ENCODE data around the gene NTRK3. TPM values are rescaled to one million over a fixed set of nuclear protein-coding genes. Genes with fewer than 3 reads are reported as not detected.
"Not testable (repeated sequence)": the region's sequence is repeated elsewhere in the genome, so short reads cannot be mapped to it uniquely, and the experiment has no call there.

The NTRK3 gene
- total RNA-seq, 3 donors from 2014 or later (not counting 1 experiment from before 2014, with no cell fraction given), result not detected

GRCh38 chr15:87841426-87841998, 415.0 kb downstream of the NTRK3 start:
- H3K27me3 ChIP-seq (ENCODE audit: control insufficient read depth, insufficient read depth, low read length), result no peaks in the 10 kb centered on the region
- ATAC-seq (no peak), DNase-seq (no peak)
- H3K36me3 Mint-ChIP-seq, result no peaks in the 10 kb centered on the region
- no peak overlapping the region for H3K4me3 ChIP-seq (ENCODE audit: low read length)
- no peak overlapping the region for H3K27ac Mint-ChIP-seq
- H3K36me3 ChIP-seq (ENCODE audit: control insufficient read depth, insufficient read depth, low read length), result no peaks in the 10 kb centered on the region
- H3K9me3 Mint-ChIP-seq, result peaks cover 3 to 11% of the 10 kb centered on the region in 2 donors
- intact Hi-C loops (cut with micrococcal nuclease), result no loop called here
- no peaks in the 10 kb centered on the region for H3K4me1 Mint-ChIP-seq
- H3K27ac ChIP-seq (ENCODE audit: low read length), result no peak overlapping the region
- H3K4me3 Mint-ChIP-seq, result no peak overlapping the region
- no peaks in the 10 kb centered on the region for H3K9me3 ChIP-seq (ENCODE audit: control insufficient read depth, insufficient read depth, low read length)
- H3K4me1 ChIP-seq (ENCODE audit: control insufficient read depth, insufficient read depth, low read length), result no peaks in the 10 kb centered on the region
- 94% methylated on average over 1 of the region's 1 CpG for WGBS (ENCODE audit: insufficient coverage)
- H3K27me3 Mint-ChIP-seq (ENCODE audit: low read depth in 2 of 2), result no peaks in the 10 kb centered on the region
- no peak for TF ChIP-seq CTCF (IDR thresholded peaks at IDR 0.05)

- H3K27me3 ChIP-seq (ENCODE audit: control insufficient read depth, insufficient read depth, low read length); H3K27ac Mint-ChIP-seq; H3K9me3 ChIP-seq (ENCODE audit: control insufficient read depth, insufficient read depth, low read length); H3K4me3 Mint-ChIP-seq; H3K4me1 ChIP-seq (ENCODE audit: control insufficient read depth, insufficient read depth, low read length); H3K27ac ChIP-seq (ENCODE audit: low read length); DNase-seq; H3K4me1 Mint-ChIP-seq; ATAC-seq; H3K36me3 Mint-ChIP-seq; H3K4me3 ChIP-seq (ENCODE audit: low read length); intact Hi-C loops (cut with micrococcal nuclease); H3K36me3 ChIP-seq (ENCODE audit: control insufficient read depth, insufficient read depth, low read length); H3K27me3 Mint-ChIP-seq (ENCODE audit: low read depth in 2 of 2): not testable (repeated sequence)
- H3K9me3 Mint-ChIP-seq, result peaks cover 11 to 15% of the 10 kb centered on the region in 2 donors
- 74% methylated on average over 2 of the region's 2 CpGs for WGBS (ENCODE audit: insufficient coverage)
Observed at GRCh38 chr15:87835830-87836229, 420.7 kb downstream of the NTRK3 start.

GRCh38 chr15:87833333-87833732, 423.2 kb downstream of the NTRK3 start:
- H3K27me3 Mint-ChIP-seq (ENCODE audit: low read depth in 2 of 2); H3K36me3 Mint-ChIP-seq; H3K4me1 Mint-ChIP-seq; H3K36me3 ChIP-seq (ENCODE audit: control insufficient read depth, insufficient read depth, low read length); ATAC-seq; H3K27ac ChIP-seq (ENCODE audit: low read length); H3K4me3 Mint-ChIP-seq; H3K4me1 ChIP-seq (ENCODE audit: control insufficient read depth, insufficient read depth, low read length); intact Hi-C loops (cut with micrococcal nuclease); H3K4me3 ChIP-seq (ENCODE audit: low read length); DNase-seq; H3K27ac Mint-ChIP-seq; H3K9me3 ChIP-seq (ENCODE audit: control insufficient read depth, insufficient read depth, low read length); H3K27me3 ChIP-seq (ENCODE audit: control insufficient read depth, insufficient read depth, low read length): not testable (repeated sequence)
- 87% methylated on average over 5 of the region's 5 CpGs for WGBS (ENCODE audit: insufficient coverage)
- H3K9me3 Mint-ChIP-seq, result peaks cover 13 to 17% of the 10 kb centered on the region in 2 donors

GRCh38 chr15:87829332-87830050, 427.0 kb downstream of the NTRK3 start:
- ATAC-seq, result no peak
- DNase-seq, result no peak
- WGBS (ENCODE audit: insufficient coverage), result 91% methylated on average over 4 of the region's 4 CpGs
- Histone ChIP-seq H3K36me3 (ENCODE audit: control insufficient read depth, insufficient read depth, low read length) (no peaks in the 10 kb centered on the region), H3K9me3 (ENCODE audit: control insufficient read depth, insufficient read depth, low read length) (no peaks in the 10 kb centered on the region), H3K4me3 (ENCODE audit: low read length) (no peak overlapping the region), H3K27me3 (ENCODE audit: control insufficient read depth, insufficient read depth, low read length) (no peaks in the 10 kb centered on the region), H3K4me1 (ENCODE audit: control insufficient read depth, insufficient read depth, low read length) (no peaks in the 10 kb centered on the region), H3K27ac (ENCODE audit: low read length) (no peak overlapping the region)
- peaks cover 9 to 13% of the 10 kb centered on the region in 2 donors for H3K9me3 Mint-ChIP-seq
- intact Hi-C loops (cut with micrococcal nuclease), result no loop called here
- no peaks in the 10 kb centered on the region for H3K27me3 Mint-ChIP-seq (ENCODE audit: low read depth in 2 of 2)
- no peaks in the 10 kb centered on the region for H3K4me1 Mint-ChIP-seq
- TF ChIP-seq CTCF (IDR thresholded peaks at IDR 0.05), result no peak
- no peaks in the 10 kb centered on the region for H3K36me3 Mint-ChIP-seq
- H3K4me3 Mint-ChIP-seq, result no peak overlapping the region
- no peak overlapping the region for H3K27ac Mint-ChIP-seq
